22Rv1 (cell line): ENCODE data around the gene TWIST2.

ENCODE experiments used
- CTCF ChIP-seq: fragments of 450-650 bp; IDR thresholded peaks from 2 replicates; pipeline ENCODE4 v1.5.1; 2017; ENCODE audit warnings: mild to moderate bottlenecking
- ZFX ChIP-seq: fragments of 450-650 bp; IDR thresholded peaks from 2 replicates; pipeline ENCODE4 v1.6.1; 2017; ENCODE audit warnings: antibody characterized with exemption, borderline replicate concordance

GRCh38 chr2:238854699-238855229, 6.9 kb downstream of the TWIST2 start:
- TF ChIP-seq CTCF, result no peak
- no peak for TF ChIP-seq ZFX
